HUDEP-2 (cell line): Measurements from ENCODE around the gene CCL5.

Experiments
- DNase-seq, 76 experiments: peaks; one replicate each; lab custom pipeline; 2025; ENCODE audit not compliant: unreplicated experiment in 76 of 76; lab: John Stamatoyannopoulos, UW

CCL5 gene

GRCh38 chr17:35879773-35880654 lies at the start of gene CCL5:
CCL5 (minus strand) TSS chr17:35880360.
- DNase-seq: no peak

GRCh38 chr17:35927714-35928113 lies 47.6 kb upstream of the CCL5 start:
- no peak for DNase-seq

GRCh38 chr17:35923609-35924114 lies 43.5 kb upstream of the CCL5 start:
- no peak for DNase-seq

GRCh38 chr17:35920229-35920628 lies 40.1 kb upstream of the CCL5 start:
- no peak for DNase-seq

GRCh38 chr17:35918665-35919064 lies 38.5 kb upstream of the CCL5 start:
- DNase-seq: no peak

- no peak for DNase-seq
Observed at GRCh38 chr17:35917519-35918213, 37.5 kb upstream of the CCL5 start.

GRCh38 chr17:35915153-35915964 lies 35.2 kb upstream of the CCL5 start:
- DNase-seq: no peak

GRCh38 chr17:35914354-35914753 lies 34.2 kb upstream of the CCL5 start:
- DNase-seq: no peak

- DNase-seq: no peak
Observed at GRCh38 chr17:35913609-35914008, 33.4 kb upstream of the CCL5 start.

GRCh38 chr17:35912942-35913341 lies 32.8 kb upstream of the CCL5 start:
- no peak for DNase-seq

GRCh38 chr17:35912339-35912912 lies 32.3 kb upstream of the CCL5 start:
- no peak for DNase-seq

GRCh38 chr17:35909408-35909807 lies 29.2 kb upstream of the CCL5 start:
- no peak for DNase-seq

GRCh38 chr17:35907691-35908090 lies 27.5 kb upstream of the CCL5 start:
- no peak for DNase-seq

GRCh38 chr17:35906926-35907637 lies 26.9 kb upstream of the CCL5 start:
- DNase-seq: no peak

- DNase-seq: no peak
Observed at GRCh38 chr17:35906191-35906925, 26.2 kb upstream of the CCL5 start.

GRCh38 chr17:35903451-35903850 lies 23.3 kb upstream of the CCL5 start:
- no peak for DNase-seq

- DNase-seq: no peak
Observed at GRCh38 chr17:35901631-35902175, 21.5 kb upstream of the CCL5 start.

GRCh38 chr17:35900708-35901480 lies 20.7 kb upstream of the CCL5 start:
- DNase-seq: no peak
